Glutamatergic neuron (in vitro differentiated cells): ENCODE data around the gene SFRP2. TPM values are rescaled to one million over a fixed set of nuclear protein-coding genes. Genes with fewer than 3 reads are reported as not detected.

Source experiments
- DNase-seq: peaks from one replicate; pipeline ENCODE4 v3.0.0; 2022
- H3K27ac Mint-ChIP-seq: one replicate; pipeline ENCODE4 v1.8.0; 2020; ENCODE audit warnings: mild to moderate bottlenecking, mixed read lengths, inconsistent platforms; ENCODE audit not compliant: unreplicated experiment
- H3K27me3 Mint-ChIP-seq: one replicate; pipeline ENCODE4 v1.8.0; 2020; ENCODE audit warnings: mild to moderate bottlenecking, moderate library complexity, mixed read lengths, inconsistent platforms; ENCODE audit not compliant: unreplicated experiment
- H3K36me3 Mint-ChIP-seq: one replicate; pipeline ENCODE4 v1.8.0; 2020; ENCODE audit warnings: mild to moderate bottlenecking, mixed read lengths, inconsistent platforms; ENCODE audit not compliant: unreplicated experiment
- H3K4me1 Mint-ChIP-seq: one replicate; pipeline ENCODE4 v1.8.0; 2020; ENCODE audit warnings: mild to moderate bottlenecking, low read depth, mixed read lengths, inconsistent platforms; ENCODE audit not compliant: unreplicated experiment
- H3K4me3 Mint-ChIP-seq: one replicate; pipeline ENCODE4 v1.8.0; 2020; ENCODE audit warnings: mild to moderate bottlenecking, mixed read lengths, inconsistent platforms; ENCODE audit not compliant: unreplicated experiment
- H3K9me3 Mint-ChIP-seq: one replicate; pipeline ENCODE4 v1.8.0; 2020; ENCODE audit warnings: mild to moderate bottlenecking, moderate library complexity, mixed read lengths, inconsistent platforms; ENCODE audit not compliant: unreplicated experiment
- CTCF ChIP-seq: fragments of 200-600 bp; sonication (generic); IDR thresholded peaks from one replicate; pipeline ENCODE4 v1.5.0; 2021; ENCODE audit not compliant: partially characterized antibody, unreplicated experiment
- long read RNA-seq: library from polyadenylated mRNA; unstranded; transcript quantifications from one replicate; pipeline ENCODE4 v2.0.0, GENCODE V29; 2020; ENCODE audit not compliant: unreplicated experiment
- total RNA-seq: library from RNA; stranded (reverse); fragmentation: NEBNext Ultra II Directional; extraction: Animal tissue kit (Norgen Biotek cat#: 25700); gene quantifications from one replicate; pipeline ENCODE4 v1.2.1, GENCODE V29; 2021; ENCODE audit not compliant: unreplicated experiment

Gene SFRP2
- total RNA-seq = 0.54 TPM
- long read RNA-seq, partial matches to known transcripts = 0 of 3 reads
- long read RNA-seq, other reads (novel, unspliced or antisense) = 0 of 3 reads

- no peaks in the 10 kb centered on the region for H3K36me3 Mint-ChIP-seq
- H3K4me1 Mint-ChIP-seq = peaks cover 11% of the 10 kb centered on the region
- no peak within 1 kb of the TSS for H3K27ac Mint-ChIP-seq
- H3K4me3 Mint-ChIP-seq = peak within 1 kb of the TSS; percentile 86
- peaks cover 13% of the 10 kb centered on the region for H3K9me3 Mint-ChIP-seq
- TF ChIP-seq CTCF = no peak
- DNase-seq = peak; percentile 46
- H3K27me3 Mint-ChIP-seq = peaks cover 23% of the 10 kb centered on the region
Observed at GRCh38 chr4:153788413-153789276, at the start of gene SFRP2. Gene SFRP2, minus strand, starts transcription at chr4:153789083. Its CDS starts 248 bp downstream, at chr4:153788835.

- no peak for TF ChIP-seq CTCF
- no peaks in the 10 kb centered on the region for H3K4me1 Mint-ChIP-seq
Observed at GRCh38 chr4:153838564-153838963, 49.7 kb upstream of the SFRP2 start.

GRCh38 chr4:153834901-153835300, 46.0 kb upstream of the SFRP2 start:
- no peaks in the 10 kb centered on the region for H3K27me3 Mint-ChIP-seq
- no peaks in the 10 kb centered on the region for H3K9me3 Mint-ChIP-seq
- no peak for DNase-seq
- H3K27ac Mint-ChIP-seq = no peak overlapping the region
- TF ChIP-seq CTCF = no peak
- peaks cover 4% of the 10 kb centered on the region for H3K4me1 Mint-ChIP-seq
- no peak overlapping the region for H3K4me3 Mint-ChIP-seq
- no peaks in the 10 kb centered on the region for H3K36me3 Mint-ChIP-seq

More at GRCh38 chr4:153838564-153838963, 49.7 kb upstream of the SFRP2 start:
- no peak overlapping the region for H3K4me3 Mint-ChIP-seq
- no peaks in the 10 kb centered on the region for H3K9me3 Mint-ChIP-seq
- DNase-seq = no peak
- H3K36me3 Mint-ChIP-seq = no peaks in the 10 kb centered on the region
- H3K27me3 Mint-ChIP-seq = no peaks in the 10 kb centered on the region
- H3K27ac Mint-ChIP-seq = no peak overlapping the region

- H3K9me3 Mint-ChIP-seq = no peaks in the 10 kb centered on the region
- no peak overlapping the region for H3K27ac Mint-ChIP-seq
- no peaks in the 10 kb centered on the region for H3K27me3 Mint-ChIP-seq
- no peak for DNase-seq
- peaks cover 4% of the 10 kb centered on the region for H3K4me1 Mint-ChIP-seq
- no peak overlapping the region for H3K4me3 Mint-ChIP-seq
- H3K36me3 Mint-ChIP-seq = no peaks in the 10 kb centered on the region
- TF ChIP-seq CTCF = no peak
Observed at GRCh38 chr4:153832720-153833287, 43.9 kb upstream of the SFRP2 start.

- H3K4me3 Mint-ChIP-seq = no peak overlapping the region
- H3K4me1 Mint-ChIP-seq = peaks cover 4% of the 10 kb centered on the region
- no peaks in the 10 kb centered on the region for H3K9me3 Mint-ChIP-seq
- H3K27ac Mint-ChIP-seq = no peak overlapping the region
- no peak for DNase-seq
- H3K27me3 Mint-ChIP-seq = no peaks in the 10 kb centered on the region
- H3K36me3 Mint-ChIP-seq = no peaks in the 10 kb centered on the region
- TF ChIP-seq CTCF = no peak
Observed at GRCh38 chr4:153832054-153832453, 43.2 kb upstream of the SFRP2 start.
